GM19395 (cell line): Measurements from ENCODE around the gene GYPC.
"Not testable (repeated sequence)": the region's sequence is repeated elsewhere in the genome, so short reads cannot be mapped to it uniquely, and the experiment has no call there.

ENCODE experiments used
- ATAC-seq: cut with Tn5 transposase; IDR thresholded peaks from one replicate; pipeline ENCODE4 v1.9.1; 2021; ENCODE audit warnings: mild to moderate bottlenecking, moderate library complexity; ENCODE audit not compliant: unreplicated experiment

GYPC gene

GRCh38 chr2:126698376-126698775 is 42.4 kb downstream of the GYPC start:
- ATAC-seq: no peak

- no peak for ATAC-seq
These were observed 43.1 kb downstream of the GYPC start for GRCh38 chr2:126699018-126699417.

- ATAC-seq: no peak
These were observed 44.0 kb downstream of the GYPC start for GRCh38 chr2:126699716-126700581.

- ATAC-seq: no peak
These were observed 44.7 kb downstream of the GYPC start for GRCh38 chr2:126700677-126701076.

GRCh38 chr2:126703311-126703710 is 47.4 kb downstream of the GYPC start:
- no peak for ATAC-seq

GRCh38 chr2:126704434-126705160 is 48.6 kb downstream of the GYPC start:
- ATAC-seq: no peak

GRCh38 chr2:126707191-126707590 is 51.2 kb downstream of the GYPC start:
- ATAC-seq: no peak

GRCh38 chr2:126707941-126708340 is 52.0 kb downstream of the GYPC start:
- ATAC-seq: no peak

- no peak for ATAC-seq
These were observed 58.4 kb downstream of the GYPC start for GRCh38 chr2:126714191-126714965.

- ATAC-seq: no peak
These were observed 59.2 kb downstream of the GYPC start for GRCh38 chr2:126715111-126715510.

- no peak for ATAC-seq
These were observed 59.8 kb downstream of the GYPC start for GRCh38 chr2:126715576-126716406.

GRCh38 chr2:126717277-126717676 is 61.3 kb downstream of the GYPC start:
- not testable (repeated sequence) for ATAC-seq

- ATAC-seq: no peak
These were observed 62.0 kb downstream of the GYPC start for GRCh38 chr2:126717928-126718327.

- no peak for ATAC-seq
These were observed 63.4 kb downstream of the GYPC start for GRCh38 chr2:126719191-126719832.

GRCh38 chr2:126719833-126720351 is 63.9 kb downstream of the GYPC start:
- no peak for ATAC-seq

GRCh38 chr2:126720638-126721037 is 64.7 kb downstream of the GYPC start:
- no peak for ATAC-seq

- ATAC-seq: no peak
These were observed 66.1 kb downstream of the GYPC start for GRCh38 chr2:126722081-126722480.

- no peak for ATAC-seq
These were observed 66.6 kb downstream of the GYPC start for GRCh38 chr2:126722546-126722945.

- no peak for ATAC-seq
These were observed 67.4 kb downstream of the GYPC start for GRCh38 chr2:126723281-126723815.
